Mammary epithelial cell (primary cell): ENCODE data around the gene MEIS1.

Source experiments
- CTCF ChIP-seq, 2 donors: IDR thresholded peaks in 1 of 2; conservative IDR thresholded peaks in 1 of 2; 2 replicates each; pipeline ENCODE4 v1.5.1; 2011 to 2012; ENCODE audit warnings: inconsistent platforms in 2 of 2, low read length in 2 of 2, mild to moderate bottlenecking in 2 of 2, control low read depth in 1 of 2, low read depth in 1 of 2; ENCODE audit not compliant: insufficient read depth in 1 of 2; ENCODE audit errors: extremely low read depth in 1 of 2
- EZH2 ChIP-seq: IDR thresholded peaks from 2 replicates; pipeline ENCODE4 v1.6.1; 2012; ENCODE audit warnings: low read length, inconsistent platforms, borderline replicate concordance

DNA sequence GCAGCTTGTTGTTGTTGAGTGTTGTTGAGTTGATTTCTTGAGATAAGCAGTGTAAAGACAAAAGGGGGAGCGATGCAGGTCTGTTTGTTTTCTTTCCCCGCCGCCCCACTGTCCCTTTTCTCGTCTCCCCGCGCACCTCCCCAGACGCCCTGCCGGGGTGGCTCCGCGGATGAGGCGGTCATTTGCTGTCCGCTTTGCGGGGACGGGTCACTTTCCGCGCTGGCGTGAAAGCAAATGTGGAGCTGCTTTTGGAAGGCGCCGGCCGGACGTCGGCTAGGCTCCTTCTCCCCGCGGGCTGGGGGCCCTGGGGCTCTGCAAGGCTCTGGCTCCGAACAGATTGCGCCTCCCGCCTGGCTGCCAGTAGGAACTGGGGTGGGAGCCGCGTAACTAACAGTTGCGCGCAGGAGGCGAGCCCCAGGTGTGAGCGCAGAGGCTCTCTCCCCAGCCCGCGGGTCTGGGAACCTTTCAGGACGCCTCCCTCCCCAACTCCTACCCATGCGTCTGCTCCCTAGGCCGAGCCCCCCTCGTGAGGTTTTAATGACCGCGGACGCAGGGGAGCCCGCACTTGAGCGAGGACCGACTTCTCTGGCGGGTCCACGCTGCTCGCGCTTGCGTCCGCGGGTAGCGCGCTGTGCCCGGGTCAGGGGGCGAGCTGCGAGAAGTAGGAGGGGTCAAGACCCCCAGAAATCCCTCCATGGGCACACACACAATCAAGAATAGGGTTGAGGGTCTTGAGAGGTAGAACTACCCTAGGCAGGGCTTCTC lies 146.6 kb downstream of the MEIS1 start:
- TF ChIP-seq EZH2 (peak; percentile 79), CTCF (conservative IDR thresholded peaks at IDR 0.05 in 1 of 2, IDR thresholded peaks at IDR 0.05 in 1 of 2; ENCODE audit: extremely low read depth in 1 of 2, insufficient read depth in 1 of 2, low read depth in 1 of 2, low read length in 2 of 2) (no peak)
